Kidney (tissue), 14 donors: ENCODE results near the gene MYO9B. TPM values are rescaled to one million over a fixed set of nuclear protein-coding genes. Genes with fewer than 3 reads are reported as not detected.

Experiments used
- DNase-seq, 5 donors: peaks; one replicate each; pipeline ENCODE4 v3.0.0-alpha.2; 2013 to 2020
- FAIRE-seq: peaks from 2 replicates; lab custom pipeline; 2012; peaks lifted over from hg19 to GRCh38; lab: Jason Lieb, UNC
- H3K27ac ChIP-seq, 2 donors: one replicate each; pipeline ENCODE4 v1.7.0; 2013; ENCODE audit warnings: low read depth in 2 of 2, low read length in 2 of 2, inconsistent platforms in 1 of 2
- H3K27me3 ChIP-seq: one replicate; pipeline ENCODE4 v1.7.1; 2013; ENCODE audit warnings: low read length, inconsistent platforms; ENCODE audit not compliant: control insufficient read depth, insufficient read depth
- H3K36me3 ChIP-seq, 3 donors: one replicate each; pipeline versions ENCODE4 v1.7.0 to v1.7.1; 2013; ENCODE audit warnings: low read length in 3 of 3, control low read depth in 1 of 3, inconsistent platforms in 1 of 3; ENCODE audit not compliant: insufficient read depth in 3 of 3, control insufficient read depth in 2 of 3
- H3K4me1 ChIP-seq, 3 donors: one replicate each; pipeline versions ENCODE4 v1.7.0 to v1.7.1; 2013; ENCODE audit warnings: low read length in 3 of 3, inconsistent platforms in 1 of 3, low read depth in 1 of 3; ENCODE audit not compliant: control insufficient read depth in 2 of 3, insufficient read depth in 2 of 3
- H3K4me3 ChIP-seq, 3 donors: one replicate each; pipeline versions ENCODE4 v1.7.0 to v1.8.1; 2013; ENCODE audit warnings: low read length in 3 of 3, control low read depth in 1 of 3, inconsistent platforms in 1 of 3
- H3K9ac ChIP-seq, 3 donors: one replicate each; pipeline versions ENCODE4 v1.7.0 to v1.7.1; 2013; ENCODE audit warnings: low read length in 3 of 3, control low read depth in 1 of 3, inconsistent platforms in 1 of 3
- H3K9me3 ChIP-seq, 3 donors: one replicate each; pipeline versions ENCODE4 v1.7.0 to v1.7.1; 2013; ENCODE audit warnings: low read length in 3 of 3, control low read depth in 1 of 3, inconsistent platforms in 1 of 3; ENCODE audit not compliant: control insufficient read depth in 2 of 3, insufficient read depth in 1 of 3
- intact Hi-C: fragments of 100-400 bp; cut with DNase I; formaldehyde crosslinking; loops from one replicate; pipeline ENCODE4 v1.11.1; 2022
- polyA plus RNA-seq: library from polyadenylated mRNA; stranded (reverse); fragments of 350-450 nt; fragmentation: Illumina TruSeq; extraction: RNeasy Lipid Tissue Mini Kit (QIAGEN cat#74804); gene quantifications from one replicate; pipeline ENCODE4 v1.2.3, GENCODE V29; 2014; ENCODE audit warnings: low read depth, low replicate concordance; ENCODE audit not compliant: insufficient read depth
- total RNA-seq: library from RNA; stranded (reverse); fragmentation: NEBNext Ultra II Directional; extraction: Animal tissue kit (Norgen Biotek cat#: 25700); gene quantifications from one replicate; pipeline ENCODE4 v1.2.1, GENCODE V29; 2021
- TF ChIP-seq, protein P1 (sequence below): IDR thresholded peaks from 3 replicates; pipeline ENCODE4 v1.5.1; 2012; ENCODE audit warnings: mild to moderate bottlenecking, moderate library complexity, borderline replicate concordance; ENCODE audit not compliant: insufficient read depth; ENCODE audit errors: extremely low read depth
- donor health status: control.
- donor health status: control.
- donor health status: control.
- donor health status: control.
- donor health status: control.
- donor health status: DM: yes; HTN: yes; CAD: no.
- donor health status: Normal renal cell carcinoma (clear cell type).

MYO9B gene
- total and polyA plus RNA-seq, 2 donors from 2014 or later = 14.7 to 68.1 TPM

- FAIRE-seq (no peak), DNase-seq (no peak)
- no peaks in the 10 kb centered on the region for H3K36me3 ChIP-seq
- H3K4me3 ChIP-seq = no peak overlapping the region
- no peak overlapping the region for H3K27ac ChIP-seq
- no peak overlapping the region for H3K9ac ChIP-seq
- H3K9me3 ChIP-seq = no peaks in the 10 kb centered on the region
- H3K27me3 ChIP-seq = no peaks in the 10 kb centered on the region
- intact Hi-C loops = no loop called here
- peaks cover 0 to 8% (median 0%) of the 10 kb centered on the region in 3 donors for H3K4me1 ChIP-seq
- TF ChIP-seq, protein P1, sequence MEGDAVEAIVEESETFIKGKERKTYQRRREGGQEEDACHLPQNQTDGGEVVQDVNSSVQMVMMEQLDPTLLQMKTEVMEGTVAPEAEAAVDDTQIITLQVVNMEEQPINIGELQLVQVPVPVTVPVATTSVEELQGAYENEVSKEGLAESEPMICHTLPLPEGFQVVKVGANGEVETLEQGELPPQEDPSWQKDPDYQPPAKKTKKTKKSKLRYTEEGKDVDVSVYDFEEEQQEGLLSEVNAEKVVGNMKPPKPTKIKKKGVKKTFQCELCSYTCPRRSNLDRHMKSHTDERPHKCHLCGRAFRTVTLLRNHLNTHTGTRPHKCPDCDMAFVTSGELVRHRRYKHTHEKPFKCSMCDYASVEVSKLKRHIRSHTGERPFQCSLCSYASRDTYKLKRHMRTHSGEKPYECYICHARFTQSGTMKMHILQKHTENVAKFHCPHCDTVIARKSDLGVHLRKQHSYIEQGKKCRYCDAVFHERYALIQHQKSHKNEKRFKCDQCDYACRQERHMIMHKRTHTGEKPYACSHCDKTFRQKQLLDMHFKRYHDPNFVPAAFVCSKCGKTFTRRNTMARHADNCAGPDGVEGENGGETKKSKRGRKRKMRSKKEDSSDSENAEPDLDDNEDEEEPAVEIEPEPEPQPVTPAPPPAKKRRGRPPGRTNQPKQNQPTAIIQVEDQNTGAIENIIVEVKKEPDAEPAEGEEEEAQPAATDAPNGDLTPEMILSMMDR = no peak
Observed at GRCh38 chr19:17128403-17128802, 52.8 kb downstream of the MYO9B start.

DNA sequence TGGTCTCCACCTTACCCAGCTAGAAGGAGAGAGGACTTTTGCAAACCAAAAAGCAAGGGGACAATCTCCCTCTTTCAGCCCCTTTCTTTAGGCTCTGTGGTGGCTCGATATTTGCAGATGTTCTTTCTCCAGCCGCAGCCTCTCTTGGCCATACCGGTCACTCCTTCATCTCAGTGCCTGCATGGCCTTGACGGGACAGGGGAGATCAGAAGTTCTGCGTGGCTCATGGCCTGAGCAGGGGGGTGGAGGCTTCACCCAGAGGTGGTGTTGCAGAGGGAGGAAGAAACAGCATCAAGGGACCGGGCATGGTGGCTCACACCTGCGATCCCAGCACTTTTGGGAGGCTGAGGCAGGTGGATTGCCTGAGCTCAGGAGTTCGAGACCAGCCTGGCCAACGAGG, 53.2 kb downstream of the MYO9B start:
- H3K27me3 ChIP-seq = no peaks in the 10 kb centered on the region
- intact Hi-C loops = no loop called here
- no peak for FAIRE-seq
- peaks cover 0 to 8% (median 0%) of the 10 kb centered on the region in 3 donors for H3K4me1 ChIP-seq
- H3K27ac ChIP-seq = no peak overlapping the region
- H3K9ac ChIP-seq = no peak overlapping the region
- no peak for DNase-seq
- no peak overlapping the region for H3K4me3 ChIP-seq
- TF ChIP-seq, protein P1 = no peak
- H3K9me3 ChIP-seq = no peaks in the 10 kb centered on the region
- no peaks in the 10 kb centered on the region for H3K36me3 ChIP-seq

DNA sequence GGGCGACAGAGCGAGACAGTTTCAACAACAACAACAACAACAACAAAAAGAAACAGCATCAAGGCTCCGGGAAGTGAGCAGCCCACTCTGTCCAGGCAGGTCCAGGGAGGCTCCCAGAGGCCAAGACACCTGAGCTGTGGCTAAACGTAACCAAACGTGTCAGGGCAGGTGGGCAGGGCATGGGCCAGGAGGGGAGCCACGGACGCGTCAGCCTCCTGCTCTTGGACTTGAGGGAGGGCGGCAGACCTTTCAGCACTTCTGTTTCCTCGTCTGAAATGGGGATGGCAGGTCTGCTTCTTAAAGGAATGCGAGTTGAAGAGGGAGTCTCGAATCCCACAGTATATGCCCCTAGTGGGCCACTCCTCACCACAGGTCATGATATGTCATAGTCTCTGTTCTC, 53.8 kb downstream of the MYO9B start:
- intact Hi-C loops = no loop called here
- DNase-seq (no peak), FAIRE-seq (no peak)
- H3K9me3 ChIP-seq = no peaks in the 10 kb centered on the region
- H3K9ac ChIP-seq = no peak overlapping the region
- TF ChIP-seq, protein P1 = no peak
- H3K27me3 ChIP-seq = no peaks in the 10 kb centered on the region
- no peak overlapping the region for H3K4me3 ChIP-seq
- no peaks in the 10 kb centered on the region for H3K36me3 ChIP-seq
- peaks cover 0 to 8% (median 0%) of the 10 kb centered on the region in 3 donors for H3K4me1 ChIP-seq
- no peak overlapping the region for H3K27ac ChIP-seq
